ENCODE measurements around the gene ERC2. TPM values are rescaled to one million over a fixed set of nuclear protein-coding genes. Genes with fewer than 3 reads are reported as not detected.

The ERC2 gene
- total and polyA plus RNA-seq, 2 of the 8 experiments (the other 6 are each of a cell fraction or from before 2014, with no cell fraction given) = 16.4 to 22.8 TPM

GRCh38 chr3:55714057-55714456 lies 754.2 kb downstream of the ERC2 start:
- Histone ChIP-seq H3K36me3 (ENCODE audit: control insufficient read depth in 2 of 4, insufficient read depth in 4 of 4, low read length in 3 of 4) (no peaks in the 10 kb centered on the region), H3K9me3 (ENCODE audit: insufficient read depth in 2 of 2, low read depth in 1 of 2, low read length in 1 of 2) (no peaks in the 10 kb centered on the region), H3K79me2 (ENCODE audit: control insufficient read depth in 1 of 2, insufficient read depth in 2 of 2, low read length in 2 of 2) (no peaks in the 10 kb centered on the region), H3K4me2 (ENCODE audit: insufficient read depth in 1 of 2, low read depth in 2 of 2, low read length in 2 of 2) (no peak overlapping the region), H3K4me3 (ENCODE audit: extremely low read depth in 1 of 4, insufficient read depth in 2 of 4, low read depth in 3 of 4, low read length in 4 of 4) (no peak overlapping the region), H4K5ac (ENCODE audit: insufficient read length, low read depth, low read length) (no peak overlapping the region), H4K20me1 (replicated peaks in 1 of 2; ENCODE audit: control insufficient read depth in 1 of 2, insufficient read depth in 2 of 2, low read length in 2 of 2) (no peaks in the 10 kb centered on the region), H2BK12ac (ENCODE audit: low read depth, low read length) (no peak overlapping the region), H2AK5ac (ENCODE audit: low read depth, low read length) (no peak overlapping the region), H3K18ac (ENCODE audit: extremely low read depth, low read length) (no peak overlapping the region), H4K8ac (ENCODE audit: extremely low read depth, insufficient read depth, low read length) (no peak overlapping the region), H3K14ac (ENCODE audit: insufficient read length) (no peak overlapping the region), H2AFZ (ENCODE audit: low read length) (no peak overlapping the region), H2BK20ac (ENCODE audit: low read length) (no peak overlapping the region), H3K27ac (ENCODE audit: low read depth, low read length) (no peak overlapping the region), H3K9ac (replicated peaks in 1 of 4; ENCODE audit: extremely low read depth in 1 of 4, low read depth in 3 of 4, low read length in 3 of 4) (no peak overlapping the region), H2BK120ac (replicated peaks; ENCODE audit: low read depth, low read length) (no peak overlapping the region), H2BK15ac (ENCODE audit: low read length) (no peak overlapping the region), H3K27me3 (replicated peaks in 1 of 4; ENCODE audit: control insufficient read depth in 3 of 4, extremely low read depth in 1 of 4, insufficient read depth in 3 of 4, low read length in 3 of 4) (no peaks in the 10 kb centered on the region), H3K4ac (replicated peaks; ENCODE audit: insufficient read length, low read depth, low read length) (no peak overlapping the region), H3K23me2 (ENCODE audit: low read depth, low read length) (no peaks in the 10 kb centered on the region), H3K4me1 (replicated peaks in 1 of 4; ENCODE audit: control insufficient read depth in 3 of 4, insufficient read depth in 4 of 4, low read length in 3 of 4) (no peaks in the 10 kb centered on the region; a peak in 1 of 7 replicates), H3K23ac (ENCODE audit: insufficient read length) (no peak overlapping the region), H4K91ac (replicated peaks; ENCODE audit: insufficient read length, low read length) (no peak overlapping the region), H3K56ac (replicated peaks; ENCODE audit: insufficient read length, low read depth, low read length) (no peak overlapping the region), H3K79me1 (ENCODE audit: low read depth, low read length) (no peaks in the 10 kb centered on the region), H2BK5ac (ENCODE audit: low read depth, low read length) (no peak overlapping the region)
- no peak for FAIRE-seq
- POLR2A ChIA-PET (ENCODE audit: partially characterized antibody) = no interaction called here
- no peak for DNase-seq (ENCODE audit: low read depth in 1 of 2, low spot score in 2 of 2)
- no peak for TF ChIP-seq POLR2AphosphoS5 (IDR thresholded peaks at IDR 0.05; ENCODE audit: low read depth, low read length)
- no peak for TF ChIP-seq KDM4A (IDR thresholded peaks at IDR 0.05; ENCODE audit: low read depth, low read length, severe bottlenecking)
- no peak for TF ChIP-seq MAFK (IDR thresholded peaks at IDR 0.05; ENCODE audit: low read depth, low read length)
- TF ChIP-seq, protein P1, sequence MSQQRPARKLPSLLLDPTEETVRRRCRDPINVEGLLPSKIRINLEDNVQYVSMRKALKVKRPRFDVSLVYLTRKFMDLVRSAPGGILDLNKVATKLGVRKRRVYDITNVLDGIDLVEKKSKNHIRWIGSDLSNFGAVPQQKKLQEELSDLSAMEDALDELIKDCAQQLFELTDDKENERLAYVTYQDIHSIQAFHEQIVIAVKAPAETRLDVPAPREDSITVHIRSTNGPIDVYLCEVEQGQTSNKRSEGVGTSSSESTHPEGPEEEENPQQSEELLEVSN (IDR thresholded peaks at IDR 0.05) = no peak
- TF ChIP-seq TBP (IDR thresholded peaks at IDR 0.05; ENCODE audit: low read depth, low read length) = no peak
- TF ChIP-seq CBX5 (IDR thresholded peaks at IDR 0.05; ENCODE audit: low read depth, low read length) = no peak
- TF ChIP-seq SUZ12 (IDR thresholded peaks at IDR 0.05; ENCODE audit: low read length) = no peak
- no peak for TF ChIP-seq RNF2 (IDR thresholded peaks at IDR 0.05; ENCODE audit: borderline replicate concordance, low read depth, low read length, missing control alignments, poor library complexity, severe bottlenecking)
- TF ChIP-seq BRCA1 (IDR thresholded peaks at IDR 0.05; ENCODE audit: low read depth, low read length) = no peak
- TF ChIP-seq KDM1A (IDR thresholded peaks at IDR 0.05; ENCODE audit: borderline replicate concordance, low read length) = no peak
- CTCF ChIA-PET (ENCODE audit: partially characterized antibody) = interaction anchor here (0.6 to 5.2 kb wide), 2 partner anchors 8 to 27 kb away, joined by 3 to 18 read pairs; no protein-coding TSS in a partner anchor

Data from H1 (cell line).